ENCODE data around the gene CCR4. TPM values are rescaled to one million over a fixed set of nuclear protein-coding genes. Genes with fewer than 3 reads are reported as not detected.
"Not testable (repeated sequence)": the region's sequence is repeated elsewhere in the genome, so short reads cannot be mapped to it uniquely, and the experiment has no call there.

CCR4 gene
- total RNA-seq, 2 donors from 2014 or later: 0.14 to 1.2 TPM

DNA sequence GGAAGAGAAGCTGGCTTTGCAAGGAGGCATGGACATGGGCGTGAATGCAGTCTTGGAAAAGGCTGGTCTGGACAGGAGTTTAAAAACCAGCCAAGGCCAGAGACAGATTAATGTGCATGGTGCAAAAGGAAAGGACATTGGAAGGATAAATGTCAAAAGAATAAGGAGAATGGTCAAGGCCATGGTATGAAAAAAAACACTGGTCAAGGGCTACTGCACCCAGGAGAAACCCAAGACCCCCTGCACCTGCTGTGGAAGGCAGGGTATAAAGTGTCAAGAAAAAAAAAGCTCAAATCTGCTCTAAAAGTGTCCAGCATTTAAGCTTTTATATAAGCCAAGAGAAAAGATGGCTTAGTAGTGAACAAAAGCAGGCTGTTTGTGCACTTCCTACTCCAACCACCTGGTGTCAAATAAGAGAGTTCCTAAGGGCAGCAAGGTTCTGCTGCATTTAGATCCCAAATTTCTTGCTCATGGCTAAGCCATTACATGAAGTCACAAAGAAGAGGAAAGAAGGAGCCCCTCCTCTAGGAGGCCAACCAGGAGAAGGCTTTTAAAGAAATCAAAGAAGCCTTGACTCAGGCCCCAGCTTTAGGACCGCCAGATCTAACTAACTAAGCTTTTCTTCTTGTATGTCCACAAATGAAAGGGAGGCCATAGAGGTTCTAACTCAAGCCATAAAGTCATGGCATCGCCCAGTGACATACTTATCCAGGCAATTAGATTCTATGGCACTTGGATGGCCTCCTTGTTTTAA, 16.9 kb downstream of the CCR4 start:
- no peak overlapping the region for H3K27ac ChIP-seq
- intact Hi-C loops (cut with DNase I): no loop called here
- WGBS: 93% methylated on average over 3 of the region's 3 CpGs

GRCh38 chr3:32968920-32969389, 17.5 kb downstream of the CCR4 start:
- WGBS: 74% methylated on average over 6 of the region's 6 CpGs
- DNase-seq (ENCODE audit: low spot score): no peak
- TF ChIP-seq POLR2AphosphoS5 (IDR thresholded peaks at IDR 0.05) (no peak), POLR2A (IDR thresholded peaks at IDR 0.05) (no peak)
- TF ChIP-seq, protein P1, sequence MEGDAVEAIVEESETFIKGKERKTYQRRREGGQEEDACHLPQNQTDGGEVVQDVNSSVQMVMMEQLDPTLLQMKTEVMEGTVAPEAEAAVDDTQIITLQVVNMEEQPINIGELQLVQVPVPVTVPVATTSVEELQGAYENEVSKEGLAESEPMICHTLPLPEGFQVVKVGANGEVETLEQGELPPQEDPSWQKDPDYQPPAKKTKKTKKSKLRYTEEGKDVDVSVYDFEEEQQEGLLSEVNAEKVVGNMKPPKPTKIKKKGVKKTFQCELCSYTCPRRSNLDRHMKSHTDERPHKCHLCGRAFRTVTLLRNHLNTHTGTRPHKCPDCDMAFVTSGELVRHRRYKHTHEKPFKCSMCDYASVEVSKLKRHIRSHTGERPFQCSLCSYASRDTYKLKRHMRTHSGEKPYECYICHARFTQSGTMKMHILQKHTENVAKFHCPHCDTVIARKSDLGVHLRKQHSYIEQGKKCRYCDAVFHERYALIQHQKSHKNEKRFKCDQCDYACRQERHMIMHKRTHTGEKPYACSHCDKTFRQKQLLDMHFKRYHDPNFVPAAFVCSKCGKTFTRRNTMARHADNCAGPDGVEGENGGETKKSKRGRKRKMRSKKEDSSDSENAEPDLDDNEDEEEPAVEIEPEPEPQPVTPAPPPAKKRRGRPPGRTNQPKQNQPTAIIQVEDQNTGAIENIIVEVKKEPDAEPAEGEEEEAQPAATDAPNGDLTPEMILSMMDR (IDR thresholded peaks at IDR 0.05): no peak

More for the DNA sequence above, 16.9 kb downstream of the CCR4 start:
- Histone ChIP-seq H3K4me3 (no peak overlapping the region), H3K27me3 (replicated peaks; ENCODE audit: insufficient read depth) (no peaks in the 10 kb centered on the region), H3K9me3 (no peaks in the 10 kb centered on the region), H3K36me3 (no peaks in the 10 kb centered on the region), H3K4me1 (replicated peaks) (no peaks in the 10 kb centered on the region)
- DNase-seq (ENCODE audit: low spot score): no peak
- TF ChIP-seq, protein P1 (IDR thresholded peaks at IDR 0.05): no peak
- TF ChIP-seq POLR2A (IDR thresholded peaks at IDR 0.05): no peak

DNA sequence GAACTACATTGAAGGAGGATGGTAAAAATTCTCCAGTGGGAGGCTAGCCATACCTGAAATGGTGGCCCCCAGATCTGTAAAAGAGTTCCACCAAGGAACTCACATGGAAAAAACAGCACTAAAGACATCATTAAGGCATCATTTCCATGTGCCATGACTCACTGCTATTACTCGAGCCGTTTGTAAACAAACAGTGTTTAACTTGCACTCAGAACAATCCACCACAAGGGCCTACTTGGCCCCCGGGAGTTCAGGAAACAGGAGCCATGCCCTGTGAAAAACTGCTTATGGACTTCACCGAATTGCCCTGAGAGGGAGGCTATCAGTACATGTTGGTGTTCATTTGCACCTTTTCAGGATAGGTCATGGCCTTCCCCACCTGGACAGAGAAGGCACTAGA, 18.2 kb downstream of the CCR4 start:
- intact Hi-C loops (cut with DNase I): no loop called here
- no peak for DNase-seq (ENCODE audit: low spot score)
- no peaks in the 10 kb centered on the region for H3K27me3 ChIP-seq (replicated peaks; ENCODE audit: insufficient read depth)
- 71% methylated on average over 4 of the region's 4 CpGs for WGBS
- no peak overlapping the region for H3K4me3 ChIP-seq
- H3K9me3 ChIP-seq: no peaks in the 10 kb centered on the region
- no peaks in the 10 kb centered on the region for H3K36me3 ChIP-seq
- H3K4me1 ChIP-seq (replicated peaks): no peaks in the 10 kb centered on the region
- TF ChIP-seq POLR2A (IDR thresholded peaks at IDR 0.05) (no peak), POLR2AphosphoS5 (IDR thresholded peaks at IDR 0.05) (no peak)
- TF ChIP-seq, protein P1 (IDR thresholded peaks at IDR 0.05): no peak
- no peak overlapping the region for H3K27ac ChIP-seq

More at GRCh38 chr3:32968920-32969389, 17.5 kb downstream of the CCR4 start:
- Histone ChIP-seq H3K27ac (no peak overlapping the region), H3K9me3 (no peaks in the 10 kb centered on the region), H3K4me3 (no peak overlapping the region), H3K4me1 (replicated peaks) (no peaks in the 10 kb centered on the region), H3K27me3 (replicated peaks; ENCODE audit: insufficient read depth) (no peaks in the 10 kb centered on the region), H3K36me3 (no peaks in the 10 kb centered on the region)
- intact Hi-C loops (cut with DNase I): no loop called here

GRCh38 chr3:32971291-32971690, 19.8 kb downstream of the CCR4 start:
- H3K4me1 ChIP-seq (replicated peaks); intact Hi-C loops (cut with DNase I); H3K27me3 ChIP-seq (replicated peaks; ENCODE audit: insufficient read depth); H3K4me3 ChIP-seq; H3K9me3 ChIP-seq; H3K27ac ChIP-seq; DNase-seq (ENCODE audit: low spot score); H3K36me3 ChIP-seq: not testable (repeated sequence)
- WGBS: 83% methylated on average over 7 of the region's 7 CpGs

DNA sequence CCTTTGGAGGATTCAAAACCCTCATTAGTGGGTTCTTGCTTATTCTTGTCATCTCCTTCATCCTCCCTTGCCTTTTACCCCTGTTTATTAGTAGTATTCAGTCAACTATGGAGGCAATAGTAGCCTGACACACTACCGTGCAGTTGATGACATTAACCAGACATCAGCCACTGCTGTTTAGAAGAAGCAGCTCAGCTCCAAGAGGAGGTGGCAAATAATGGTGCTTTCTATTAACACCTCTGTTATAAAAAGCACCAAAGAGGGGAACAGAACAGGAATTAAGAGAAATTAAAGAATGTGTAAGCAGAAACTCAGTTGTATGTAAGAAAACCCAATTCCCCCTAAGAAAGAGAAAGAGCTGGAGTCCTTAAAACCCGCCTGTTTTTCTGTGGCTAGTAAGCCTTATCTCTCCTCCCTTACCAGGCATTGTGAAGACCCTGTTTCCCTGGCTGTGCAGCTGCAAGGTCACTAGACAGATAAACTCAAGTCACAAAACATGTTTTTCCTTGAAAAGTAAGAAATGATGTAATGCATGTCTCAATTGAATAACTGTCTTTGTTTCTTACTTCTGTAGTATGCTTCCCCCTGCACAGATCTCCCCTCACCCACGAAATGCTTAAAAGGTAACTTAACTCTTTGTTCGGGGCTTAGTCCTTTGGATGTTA, 21.2 kb downstream of the CCR4 start:
- Histone ChIP-seq H3K4me1 (replicated peaks) (no peaks in the 10 kb centered on the region), H3K27me3 (replicated peaks; ENCODE audit: insufficient read depth) (no peaks in the 10 kb centered on the region), H3K36me3 (no peaks in the 10 kb centered on the region), H3K9me3 (no peaks in the 10 kb centered on the region), H3K4me3 (no peak overlapping the region), H3K27ac (no peak overlapping the region)
- intact Hi-C loops (cut with DNase I): no loop called here
- TF ChIP-seq, protein P1 (IDR thresholded peaks at IDR 0.05): no peak
- no peak for TF ChIP-seq POLR2AphosphoS5 (IDR thresholded peaks at IDR 0.05)
- no peak for TF ChIP-seq POLR2A (IDR thresholded peaks at IDR 0.05)
- 88% methylated on average over 4 of the region's 4 CpGs for WGBS
- DNase-seq (ENCODE audit: low spot score): no peak

Measured in prostate gland (tissue), 2 donors.